ENCODE measurements around the gene NFATC3.

The NFATC3 gene

GRCh38 chr16:68134644-68135043, 49.5 kb downstream of the NFATC3 start:
- TF ChIP-seq, protein P1, sequence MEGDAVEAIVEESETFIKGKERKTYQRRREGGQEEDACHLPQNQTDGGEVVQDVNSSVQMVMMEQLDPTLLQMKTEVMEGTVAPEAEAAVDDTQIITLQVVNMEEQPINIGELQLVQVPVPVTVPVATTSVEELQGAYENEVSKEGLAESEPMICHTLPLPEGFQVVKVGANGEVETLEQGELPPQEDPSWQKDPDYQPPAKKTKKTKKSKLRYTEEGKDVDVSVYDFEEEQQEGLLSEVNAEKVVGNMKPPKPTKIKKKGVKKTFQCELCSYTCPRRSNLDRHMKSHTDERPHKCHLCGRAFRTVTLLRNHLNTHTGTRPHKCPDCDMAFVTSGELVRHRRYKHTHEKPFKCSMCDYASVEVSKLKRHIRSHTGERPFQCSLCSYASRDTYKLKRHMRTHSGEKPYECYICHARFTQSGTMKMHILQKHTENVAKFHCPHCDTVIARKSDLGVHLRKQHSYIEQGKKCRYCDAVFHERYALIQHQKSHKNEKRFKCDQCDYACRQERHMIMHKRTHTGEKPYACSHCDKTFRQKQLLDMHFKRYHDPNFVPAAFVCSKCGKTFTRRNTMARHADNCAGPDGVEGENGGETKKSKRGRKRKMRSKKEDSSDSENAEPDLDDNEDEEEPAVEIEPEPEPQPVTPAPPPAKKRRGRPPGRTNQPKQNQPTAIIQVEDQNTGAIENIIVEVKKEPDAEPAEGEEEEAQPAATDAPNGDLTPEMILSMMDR (conservative IDR thresholded peaks at IDR 0.05), result no peak
- H3K27ac ChIP-seq, result no peak overlapping the region

DNA sequence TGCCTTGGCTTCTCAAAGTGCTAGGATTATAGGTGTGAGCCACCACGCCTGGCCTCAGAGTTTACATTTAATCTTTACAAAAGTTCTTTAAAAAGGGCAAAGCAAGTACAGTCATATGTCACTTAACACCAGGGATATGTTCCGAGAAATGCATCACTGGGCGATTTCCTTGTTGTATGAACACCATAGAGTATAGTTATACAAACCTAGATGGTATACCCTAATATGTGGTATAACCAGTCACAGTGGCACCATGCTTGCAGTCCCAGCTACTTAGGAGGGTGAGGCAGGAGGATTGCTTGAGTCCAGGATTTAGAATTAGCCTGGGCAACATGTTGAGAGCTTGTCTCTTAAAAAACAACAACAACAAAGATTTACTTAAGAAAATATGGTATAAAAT, 51.3 kb downstream of the NFATC3 start:
- TF ChIP-seq, protein P1 (conservative IDR thresholded peaks at IDR 0.05), result no peak

DNA sequence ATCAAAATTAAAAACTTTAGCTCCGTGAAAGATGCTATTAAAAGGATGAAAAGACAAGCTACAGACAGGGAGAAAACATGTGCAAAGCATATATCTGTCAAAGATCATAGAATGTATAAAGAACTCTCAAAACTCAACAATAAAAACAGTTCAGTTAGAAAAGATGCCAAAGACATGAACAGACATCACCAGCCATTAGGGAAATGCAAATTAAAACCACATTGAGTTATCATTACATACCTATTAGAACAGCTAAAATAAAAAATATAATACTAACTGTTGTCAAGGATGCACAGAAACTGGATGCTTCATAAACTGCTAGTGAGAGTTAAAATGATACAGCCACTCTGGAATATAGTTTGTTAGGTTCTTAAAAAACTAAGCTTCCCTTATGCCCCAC, 58.8 kb downstream of the NFATC3 start:
- H3K27ac ChIP-seq, result no peak overlapping the region
- TF ChIP-seq, protein P1 (conservative IDR thresholded peaks at IDR 0.05), result no peak

More for the DNA sequence above, 51.3 kb downstream of the NFATC3 start:
- no peak overlapping the region for H3K27ac ChIP-seq

DNA sequence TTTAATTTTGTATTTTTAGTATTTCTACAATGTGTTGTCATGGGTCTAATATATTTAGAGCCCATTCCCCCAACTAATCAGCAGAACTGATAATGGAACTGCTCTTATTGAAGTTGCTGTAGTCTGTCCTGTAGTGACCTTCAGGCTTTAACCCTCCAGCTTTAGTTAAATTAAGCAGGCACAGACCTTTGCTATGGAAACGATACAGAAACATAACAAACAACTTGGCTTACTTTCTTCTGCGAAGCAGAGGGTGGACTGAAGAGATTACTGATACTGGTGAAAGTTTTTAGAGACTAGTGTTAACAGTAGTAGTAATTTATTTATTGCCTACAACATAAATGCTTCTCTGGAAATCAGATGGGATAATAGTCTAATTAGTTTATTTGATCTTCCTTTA, 61.4 kb downstream of the NFATC3 start:
- H3K27ac ChIP-seq, result no peak overlapping the region

DNA sequence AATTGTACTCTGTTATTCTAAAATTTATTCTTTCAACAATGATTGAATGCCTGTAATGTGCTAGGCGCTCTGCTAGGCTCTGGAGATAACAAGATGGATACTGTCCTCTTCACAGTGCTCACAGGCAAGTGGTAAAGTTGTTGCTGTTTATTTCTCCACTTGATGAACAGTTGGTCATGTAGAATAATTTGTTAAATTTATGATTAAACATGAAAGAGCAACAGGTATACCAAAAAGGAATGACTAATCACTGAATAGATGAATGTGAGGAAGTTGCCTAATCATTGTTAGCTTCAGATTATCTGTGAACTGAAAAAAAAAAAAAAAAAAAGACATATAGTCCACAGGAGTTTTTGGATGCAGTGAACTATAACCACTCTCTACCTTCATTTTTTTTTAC, 62.3 kb downstream of the NFATC3 start:
- H3K27ac ChIP-seq, result no peak overlapping the region
- TF ChIP-seq, protein P1 (conservative IDR thresholded peaks at IDR 0.05), result no peak

More for the DNA sequence above, 61.4 kb downstream of the NFATC3 start:
- TF ChIP-seq, protein P1 (conservative IDR thresholded peaks at IDR 0.05), result no peak

GRCh38 chr16:68149596-68149995, 64.4 kb downstream of the NFATC3 start:
- TF ChIP-seq, protein P1 (conservative IDR thresholded peaks at IDR 0.05), result no peak
- H3K27ac ChIP-seq, result no peak overlapping the region

GRCh38 chr16:68155425-68155824, 70.3 kb downstream of the NFATC3 start:
- no peak overlapping the region for H3K27ac ChIP-seq
- TF ChIP-seq, protein P1 (conservative IDR thresholded peaks at IDR 0.05), result no peak
